IPS DF 4.7 (cell line): ENCODE results near the gene LAGE3.

Experiments used
- DNase-seq: peaks from one replicate; pipeline ENCODE4 v3.0.0-alpha.2; 2013; ENCODE audit warnings: low spot score; ENCODE audit errors: extremely low read depth

The LAGE3 gene

GRCh38 chrX:154478728-154479622, at the start of gene LAGE3:
Gene LAGE3, minus strand, starts transcription at chrX:154479281. Its CDS starts 366 bp downstream, at chrX:154478915.
- no peak for DNase-seq

GRCh38 chrX:154526901-154527675, 48.0 kb upstream of the LAGE3 start:
- DNase-seq = no peak

GRCh38 chrX:154525606-154526490, 46.8 kb upstream of the LAGE3 start:
- DNase-seq = no peak

- DNase-seq = no peak
Measured at GRCh38 chrX:154519389-154519788, 40.3 kb upstream of the LAGE3 start.

- DNase-seq = no peak
Measured at GRCh38 chrX:154517101-154517781, 38.2 kb upstream of the LAGE3 start.

GRCh38 chrX:154516656-154517100, 37.6 kb upstream of the LAGE3 start:
- DNase-seq = no peak

GRCh38 chrX:154515966-154516655, 37.0 kb upstream of the LAGE3 start, which contains the start of gene FAM3A:
Gene FAM3A, minus strand, starts transcription at chrX:154516232. Its CDS starts 460 bp downstream, at chrX:154515772.
- no peak for DNase-seq

- DNase-seq = no peak
Measured at GRCh38 chrX:154515090-154515965, 36.2 kb upstream of the LAGE3 start.

GRCh38 chrX:154513716-154514115, 34.6 kb upstream of the LAGE3 start:
- DNase-seq = no peak

GRCh38 chrX:154512879-154513553, 33.9 kb upstream of the LAGE3 start:
- DNase-seq = no peak

- DNase-seq = no peak
Measured at GRCh38 chrX:154511761-154512160, 32.7 kb upstream of the LAGE3 start.

GRCh38 chrX:154509455-154509854, 30.4 kb upstream of the LAGE3 start:
- DNase-seq = no peak

GRCh38 chrX:154508384-154508745, 29.3 kb upstream of the LAGE3 start:
- no peak for DNase-seq

- no peak for DNase-seq
Measured at GRCh38 chrX:154507673-154508383, 28.7 kb upstream of the LAGE3 start.

GRCh38 chrX:154506483-154507332, 27.6 kb upstream of the LAGE3 start:
- DNase-seq = no peak

GRCh38 chrX:154505734-154506133, 26.7 kb upstream of the LAGE3 start:
- no peak for DNase-seq

GRCh38 chrX:154502989-154503388, 23.9 kb upstream of the LAGE3 start:
- no peak for DNase-seq
